LNCAP (cell line): ENCODE measurements around the gene SLC9A1.

Source experiments
- TF ChIP-seq, protein P1 (sequence below): fragments of 450-650 bp; IDR thresholded peaks from 2 replicates; pipeline ENCODE4 v1.5.1; 2017; ENCODE audit warnings: mild to moderate bottlenecking

SLC9A1 gene

DNA sequence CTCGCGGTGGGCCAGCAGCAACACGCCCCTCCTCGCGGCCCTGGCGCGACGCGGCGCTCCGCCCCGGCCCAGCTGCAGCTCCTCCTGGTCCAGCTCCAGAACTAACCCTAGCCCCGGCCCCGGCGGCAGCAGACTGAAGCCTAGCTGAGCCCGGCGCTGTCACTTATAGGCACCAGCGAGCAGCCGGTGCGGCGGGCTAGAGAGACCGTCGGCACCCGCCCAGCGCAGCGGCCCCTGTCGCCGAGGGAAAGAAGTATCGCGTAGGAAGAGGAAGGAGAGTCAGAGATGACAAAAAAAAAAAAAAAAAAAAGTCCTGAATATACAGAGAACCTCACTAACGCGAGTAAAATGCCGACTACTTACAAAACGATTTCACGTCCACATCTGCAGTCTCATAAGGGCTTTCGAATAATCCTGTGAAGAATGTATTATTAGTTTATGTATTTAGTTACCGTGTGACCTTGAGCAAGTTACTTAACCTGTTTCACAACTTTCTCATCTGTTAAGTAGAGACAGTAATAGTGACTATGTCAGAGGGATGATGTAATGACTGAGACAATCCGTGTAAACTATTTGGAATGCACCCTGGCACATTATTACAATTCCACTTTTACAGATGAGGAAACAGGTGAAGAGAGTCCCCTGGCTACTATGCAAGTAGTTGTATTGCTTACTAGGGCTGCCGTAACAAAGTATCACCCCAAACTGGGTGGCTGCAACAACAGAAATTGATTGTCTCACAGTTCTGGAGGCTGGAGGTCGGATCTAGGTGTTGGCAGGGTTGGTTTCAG lies at the start of gene SLC9A1:
SLC9A1 (minus strand) TSS at position 135 of the 791 bp plus-strand sequence. CDS start 791 bp downstream, outside the sequence.
- TF ChIP-seq, protein P1, sequence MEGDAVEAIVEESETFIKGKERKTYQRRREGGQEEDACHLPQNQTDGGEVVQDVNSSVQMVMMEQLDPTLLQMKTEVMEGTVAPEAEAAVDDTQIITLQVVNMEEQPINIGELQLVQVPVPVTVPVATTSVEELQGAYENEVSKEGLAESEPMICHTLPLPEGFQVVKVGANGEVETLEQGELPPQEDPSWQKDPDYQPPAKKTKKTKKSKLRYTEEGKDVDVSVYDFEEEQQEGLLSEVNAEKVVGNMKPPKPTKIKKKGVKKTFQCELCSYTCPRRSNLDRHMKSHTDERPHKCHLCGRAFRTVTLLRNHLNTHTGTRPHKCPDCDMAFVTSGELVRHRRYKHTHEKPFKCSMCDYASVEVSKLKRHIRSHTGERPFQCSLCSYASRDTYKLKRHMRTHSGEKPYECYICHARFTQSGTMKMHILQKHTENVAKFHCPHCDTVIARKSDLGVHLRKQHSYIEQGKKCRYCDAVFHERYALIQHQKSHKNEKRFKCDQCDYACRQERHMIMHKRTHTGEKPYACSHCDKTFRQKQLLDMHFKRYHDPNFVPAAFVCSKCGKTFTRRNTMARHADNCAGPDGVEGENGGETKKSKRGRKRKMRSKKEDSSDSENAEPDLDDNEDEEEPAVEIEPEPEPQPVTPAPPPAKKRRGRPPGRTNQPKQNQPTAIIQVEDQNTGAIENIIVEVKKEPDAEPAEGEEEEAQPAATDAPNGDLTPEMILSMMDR = peak; percentile 94

DNA sequence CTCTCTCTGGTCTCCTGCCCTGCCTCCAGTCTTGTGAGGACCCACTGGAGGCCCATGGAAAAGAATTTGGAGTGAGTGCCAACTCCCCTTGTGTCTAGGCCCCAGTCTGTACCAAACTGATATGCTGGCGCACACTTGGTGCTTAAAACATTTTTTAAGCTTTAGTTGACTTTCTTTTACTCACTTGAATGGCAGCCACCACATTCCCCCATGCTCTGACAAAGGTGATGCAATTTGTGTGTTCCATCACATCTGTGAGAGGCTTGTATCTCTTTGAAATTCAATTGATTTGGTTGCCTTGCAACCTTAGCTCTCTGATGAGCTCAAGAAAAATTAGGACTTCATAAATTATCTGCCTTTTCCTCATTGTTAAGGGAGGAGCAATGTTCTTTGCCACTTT lies 49.0 kb upstream of the SLC9A1 start:
- TF ChIP-seq, protein P1 = no peak

DNA sequence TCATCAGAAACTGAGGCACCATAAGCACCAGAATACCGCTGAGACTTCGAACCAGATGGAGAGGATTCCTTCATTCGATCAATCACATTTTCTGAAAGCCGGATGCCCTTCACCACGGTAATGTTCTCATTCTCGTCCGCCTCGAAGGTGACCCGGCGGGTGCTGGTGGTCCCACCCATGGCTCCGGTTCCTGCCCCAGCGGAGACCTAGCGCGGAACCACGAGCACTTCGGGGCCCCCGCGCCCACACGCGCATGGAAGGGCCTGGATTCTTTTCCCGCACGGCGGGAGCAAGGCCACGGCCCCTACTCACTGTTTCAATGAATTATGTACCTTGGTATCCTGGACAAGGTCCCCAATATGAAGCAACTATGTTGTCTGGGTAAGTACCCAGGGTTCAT lies 46.4 kb upstream of the SLC9A1 start:
- TF ChIP-seq, protein P1 = no peak

DNA sequence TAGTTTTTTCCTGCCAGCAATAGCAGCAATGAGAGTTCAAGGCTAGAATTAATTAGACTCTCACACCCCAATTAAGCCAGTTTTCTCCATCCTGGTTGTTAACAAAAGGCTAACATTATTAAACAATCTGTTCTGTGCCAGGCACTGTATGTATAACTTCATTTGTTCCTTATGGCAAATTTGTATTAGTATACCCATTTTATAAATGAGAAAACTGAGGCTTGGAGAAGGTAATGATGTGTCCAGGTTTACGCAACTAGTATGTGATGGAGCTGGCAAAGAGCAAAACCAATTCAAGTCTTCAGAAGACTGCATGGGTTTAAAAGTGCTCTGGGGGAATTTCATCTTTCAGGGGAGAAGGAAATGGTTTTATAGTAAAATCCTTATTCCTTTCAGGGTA lies 38.3 kb upstream of the SLC9A1 start:
- TF ChIP-seq, protein P1 = no peak

DNA sequence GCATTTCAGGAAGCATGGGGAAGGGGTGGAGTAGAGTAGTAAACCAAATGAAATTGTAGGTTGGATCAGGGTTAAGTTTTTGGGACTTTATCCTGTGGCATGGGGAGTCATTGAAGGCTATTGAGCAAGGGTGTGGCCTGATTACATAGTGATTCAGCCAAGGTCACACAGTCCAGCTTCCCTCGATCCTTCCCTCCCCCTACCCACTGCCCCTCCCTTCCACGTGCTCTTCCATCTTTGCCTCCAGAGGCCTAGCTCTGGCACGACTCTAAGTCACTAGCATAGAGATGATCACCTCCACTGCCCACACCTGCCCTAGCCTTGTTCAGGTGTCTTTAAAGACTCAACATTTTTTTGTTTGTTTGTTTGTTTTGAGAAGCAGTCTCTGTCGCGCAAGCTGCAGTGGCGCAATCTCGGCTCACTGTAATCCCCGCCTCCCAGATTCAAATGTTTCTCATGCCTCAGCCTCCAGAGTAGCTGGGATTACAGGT lies 37.2 kb upstream of the SLC9A1 start:
- TF ChIP-seq, protein P1 = no peak

DNA sequence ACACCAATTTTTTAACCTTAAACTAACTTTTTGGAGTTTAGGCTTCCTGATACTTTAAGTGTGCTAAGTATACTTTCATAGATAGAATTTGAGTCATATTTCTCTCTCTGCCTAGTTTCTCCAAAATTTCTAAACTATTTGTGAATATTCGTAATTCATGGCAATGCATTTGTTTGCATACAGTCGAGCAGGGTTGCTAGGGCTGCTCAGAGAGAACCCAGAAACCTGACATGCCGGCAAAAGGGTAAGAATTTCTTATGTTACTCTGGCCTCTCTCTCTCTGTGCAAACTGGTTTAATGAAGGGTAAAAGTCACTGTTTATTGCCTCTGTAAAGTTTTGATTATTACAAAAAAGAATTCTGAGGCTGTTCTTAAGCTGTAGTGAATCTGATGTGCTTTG lies 25.1 kb upstream of the SLC9A1 start:
- TF ChIP-seq, protein P1 = no peak

DNA sequence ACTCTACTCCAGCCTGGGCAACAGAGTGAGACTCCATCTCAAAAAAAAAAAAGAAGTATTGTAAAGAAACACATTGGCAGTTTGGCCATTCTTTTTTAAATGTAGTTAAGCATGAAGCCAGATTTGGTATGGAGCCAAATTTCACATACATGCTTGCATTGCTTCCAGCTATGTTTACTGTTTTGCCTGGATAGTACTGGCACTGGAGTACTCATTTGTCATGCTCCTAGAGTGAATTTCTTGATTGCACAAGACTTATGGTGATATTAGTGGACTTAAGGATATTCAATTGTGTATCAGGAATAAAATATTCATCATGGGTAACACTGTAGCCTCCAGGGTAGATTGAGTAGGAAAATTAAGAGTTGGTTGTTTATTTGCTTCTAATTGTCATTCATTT lies 24.5 kb upstream of the SLC9A1 start:
- TF ChIP-seq, protein P1 = no peak
